HUES6 (cell line): ENCODE data around the gene NAB2.

Experiments
- H3K27ac ChIP-seq: 2 replicates; pipeline ENCODE4 v1.7.0; 2013; ENCODE audit warnings: low read depth, mild to moderate bottlenecking, low read length, inconsistent platforms
- H3K27me3 ChIP-seq: 2 replicates; pipeline ENCODE4 v1.6.1; 2013; ENCODE audit warnings: low read length; ENCODE audit not compliant: control insufficient read depth, insufficient read depth
- H3K36me3 ChIP-seq: 2 replicates; pipeline ENCODE4 v1.6.1; 2013; ENCODE audit warnings: low read length; ENCODE audit not compliant: control insufficient read depth, insufficient read depth
- H3K4me1 ChIP-seq: 2 replicates; pipeline ENCODE4 v1.6.1; 2013; ENCODE audit warnings: low read length; ENCODE audit not compliant: control insufficient read depth, insufficient read depth
- H3K4me3 ChIP-seq: 2 replicates; pipeline ENCODE4 v1.5.1; 2013; ENCODE audit warnings: low read depth, low read length
- H3K9ac ChIP-seq: one replicate; pipeline ENCODE4 v1.6.1; 2013; ENCODE audit warnings: mild to moderate bottlenecking, low read length
- H3K9me3 ChIP-seq: 2 replicates; pipeline ENCODE4 v1.6.1; 2013; ENCODE audit warnings: low read depth, low read length; ENCODE audit not compliant: control insufficient read depth, insufficient read depth

NAB2 gene

GRCh38 chr12:57089271-57090245 is 644 bp downstream of the NAB2 start:
- Histone ChIP-seq H3K4me1 (peaks cover 33% of the 10 kb centered on the region), H3K27ac (peak overlapping the region; percentile 58; the same call in 1 of the 2 replicates)

GRCh38 chr12:57090490-57090889 is 1.6 kb downstream of the NAB2 start:
- no peak overlapping the region for H3K27ac ChIP-seq
- no peaks in the 10 kb centered on the region for H3K9me3 ChIP-seq
- H3K4me3 ChIP-seq: peak overlapping the region; percentile 33; the same call in 1 of the 2 replicates
- no peaks in the 10 kb centered on the region for H3K27me3 ChIP-seq
- H3K36me3 ChIP-seq: peaks cover 36% of the 10 kb centered on the region
- H3K4me1 ChIP-seq: peaks cover 33% of the 10 kb centered on the region
- H3K9ac ChIP-seq: no peak overlapping the region

More at GRCh38 chr12:57089271-57090245, 644 bp downstream of the NAB2 start:
- peaks cover 27% of the 10 kb centered on the region for H3K36me3 ChIP-seq
- no peaks in the 10 kb centered on the region for H3K27me3 ChIP-seq
- peak overlapping the region; percentile 87 for H3K9ac ChIP-seq
- no peaks in the 10 kb centered on the region for H3K9me3 ChIP-seq
- H3K4me3 ChIP-seq: peak overlapping the region; percentile 90

GRCh38 chr12:57090924-57091637 is 2.2 kb downstream of the NAB2 start:
- Histone ChIP-seq H3K9me3 (no peaks in the 10 kb centered on the region), H3K36me3 (peaks cover 42% of the 10 kb centered on the region), H3K4me1 (peaks cover 28% of the 10 kb centered on the region), H3K27me3 (no peaks in the 10 kb centered on the region), H3K27ac (no peak overlapping the region), H3K9ac (no peak overlapping the region), H3K4me3 (peak overlapping the region; percentile 33; the same call in 1 of the 2 replicates)

GRCh38 chr12:57091638-57092528 is 3.0 kb downstream of the NAB2 start:
- Histone ChIP-seq H3K9ac (no peak overlapping the region), H3K4me3 (no peak overlapping the region), H3K4me1 (peaks cover 28% of the 10 kb centered on the region), H3K27ac (no peak overlapping the region), H3K36me3 (peaks cover 49% of the 10 kb centered on the region), H3K27me3 (no peaks in the 10 kb centered on the region), H3K9me3 (no peaks in the 10 kb centered on the region)

GRCh38 chr12:57092529-57092862 is 3.6 kb downstream of the NAB2 start:
- H3K9ac ChIP-seq: no peak overlapping the region
- no peak overlapping the region for H3K4me3 ChIP-seq
- no peaks in the 10 kb centered on the region for H3K27me3 ChIP-seq
- no peak overlapping the region for H3K27ac ChIP-seq
- H3K36me3 ChIP-seq: peaks cover 55% of the 10 kb centered on the region
- H3K9me3 ChIP-seq: no peaks in the 10 kb centered on the region
- H3K4me1 ChIP-seq: peaks cover 28% of the 10 kb centered on the region

GRCh38 chr12:57092876-57093414 is 4.0 kb downstream of the NAB2 start:
- peaks cover 59% of the 10 kb centered on the region for H3K36me3 ChIP-seq
- no peak overlapping the region for H3K27ac ChIP-seq
- no peak overlapping the region for H3K4me3 ChIP-seq
- no peaks in the 10 kb centered on the region for H3K9me3 ChIP-seq
- H3K4me1 ChIP-seq: peaks cover 28% of the 10 kb centered on the region
- H3K27me3 ChIP-seq: no peaks in the 10 kb centered on the region
- no peak overlapping the region for H3K9ac ChIP-seq

- Histone ChIP-seq H3K27me3 (no peaks in the 10 kb centered on the region), H3K9me3 (no peaks in the 10 kb centered on the region), H3K36me3 (peaks cover 66% of the 10 kb centered on the region), H3K9ac (peak overlapping the region; percentile 51), H3K4me1 (peaks cover 28% of the 10 kb centered on the region), H3K4me3 (peak overlapping the region; percentile 23; the same call in 1 of the 2 replicates), H3K27ac (peak overlapping the region; percentile 24; the same call in 1 of the 2 replicates)
These were observed 4.7 kb downstream of the NAB2 start for GRCh38 chr12:57093415-57094207.

- Histone ChIP-seq H3K9me3 (no peaks in the 10 kb centered on the region), H3K4me1 (peaks cover 28% of the 10 kb centered on the region), H3K27ac (peak overlapping the region; percentile 56; the same call in 1 of the 2 replicates), H3K4me3 (peak overlapping the region; percentile 29; the same call in 1 of the 2 replicates), H3K9ac (peak overlapping the region; percentile 68), H3K27me3 (no peaks in the 10 kb centered on the region), H3K36me3 (peaks cover 74% of the 10 kb centered on the region)
These were observed 5.6 kb downstream of the NAB2 start for GRCh38 chr12:57094208-57095160.

- peaks cover 27% of the 10 kb centered on the region for H3K4me1 ChIP-seq
- H3K27ac ChIP-seq: no peak overlapping the region
- H3K9me3 ChIP-seq: no peaks in the 10 kb centered on the region
- no peak overlapping the region for H3K4me3 ChIP-seq
- no peak overlapping the region for H3K9ac ChIP-seq
- H3K36me3 ChIP-seq: peaks cover 81% of the 10 kb centered on the region
- H3K27me3 ChIP-seq: no peaks in the 10 kb centered on the region
These were observed 6.5 kb downstream of the NAB2 start for GRCh38 chr12:57095440-57095839.
